ENCODE data around the gene FBLN1.

DNA sequence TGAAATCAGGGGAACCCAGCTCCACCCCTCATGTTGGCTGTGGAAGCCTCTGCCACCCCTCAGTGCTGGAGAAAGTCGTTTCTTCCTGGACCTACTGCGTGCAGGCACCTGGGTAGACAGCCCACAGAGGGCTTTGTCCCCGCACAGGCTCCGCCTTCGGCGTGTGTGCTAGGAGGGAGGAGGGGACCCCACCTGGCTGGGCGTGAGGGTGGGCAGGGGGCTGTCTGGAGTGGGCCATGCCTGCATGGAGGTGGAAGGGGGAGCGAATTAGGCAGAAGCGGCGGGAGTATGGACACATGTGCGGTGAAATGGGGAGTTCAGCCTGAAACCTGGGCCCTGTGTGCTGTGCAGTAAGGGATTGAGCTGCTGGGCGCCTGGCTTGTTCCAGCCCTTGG, 49.3 kb downstream of the FBLN1 start:
- TF ChIP-seq CTCF (conservative IDR thresholded peaks at IDR 0.05) (no peak), EZH2 (IDR thresholded peaks at IDR 0.05; ENCODE audit: low read depth) (no peak)

All from PC-9 (cell line).